Neural crest cell (in vitro differentiated cells): ENCODE measurements around the gene VPS4A. TPM values are rescaled to one million over a fixed set of nuclear protein-coding genes. Genes with fewer than 3 reads are reported as not detected.

Experiments used
- DNase-seq: peaks from one replicate; pipeline ENCODE4 v3.0.0; 2021; ENCODE audit warnings: low read depth, mixed read lengths, low spot score
- H3K27ac Mint-ChIP-seq: one replicate; pipeline ENCODE4 v1.8.0; 2021; ENCODE audit warnings: mild to moderate bottlenecking, mixed read lengths; ENCODE audit not compliant: unreplicated experiment
- H3K27me3 Mint-ChIP-seq: 2 replicates; pipeline ENCODE4 v1.8.0; 2021; ENCODE audit warnings: low read depth, mild to moderate bottlenecking, mixed read lengths
- H3K36me3 Mint-ChIP-seq: 2 replicates; pipeline ENCODE4 v1.8.0; 2021; ENCODE audit warnings: low read depth, mild to moderate bottlenecking, mixed read lengths
- H3K4me1 Mint-ChIP-seq: 2 replicates; pipeline ENCODE4 v1.8.0; 2021; ENCODE audit warnings: mixed read lengths
- H3K4me3 Mint-ChIP-seq: one replicate; pipeline ENCODE4 v1.8.0; 2021; ENCODE audit warnings: mild to moderate bottlenecking, mixed read lengths
- H3K9me3 Mint-ChIP-seq: 2 replicates; pipeline ENCODE4 v1.8.0; 2021; ENCODE audit warnings: mixed read lengths
- total RNA-seq: library from RNA; stranded (reverse); gene quantifications from 2 replicates; pipeline ENCODE4 v1.2.1, GENCODE V29; 2021
- TF ChIP-seq, protein P1 (sequence below): fragments of 200-600 bp; sonication (generic); conservative IDR thresholded peaks from 2 replicates; pipeline ENCODE4 v1.5.0; 2021; ENCODE audit warnings: antibody characterized with exemption, mild to moderate bottlenecking

VPS4A gene
- total RNA-seq, 1 donor from 2014 or later = 35.3 TPM

DNA sequence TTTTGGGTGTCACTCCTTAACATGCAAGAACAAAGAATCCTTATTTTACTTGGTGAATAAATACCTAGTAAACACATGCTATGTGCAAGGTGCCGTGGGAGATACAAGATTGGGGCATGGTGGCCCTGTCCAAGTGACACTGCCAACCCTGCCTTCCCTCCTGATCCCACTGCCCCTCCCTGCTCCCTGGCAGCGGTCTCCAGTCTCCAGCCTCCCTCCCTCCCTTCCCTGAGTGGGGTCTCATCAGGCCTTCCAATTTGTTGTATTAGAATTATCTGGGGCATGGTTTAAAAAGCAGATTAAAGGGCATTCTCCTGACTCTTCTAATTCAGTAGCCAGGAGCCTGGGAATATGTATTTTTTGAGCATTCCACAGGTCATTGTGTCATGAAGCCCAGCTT, 52.9 kb downstream of the VPS4A start:
- no peaks in the 10 kb centered on the region for H3K4me1 Mint-ChIP-seq
- peak overlapping the region; percentile 59 for H3K27ac Mint-ChIP-seq
- TF ChIP-seq, protein P1, sequence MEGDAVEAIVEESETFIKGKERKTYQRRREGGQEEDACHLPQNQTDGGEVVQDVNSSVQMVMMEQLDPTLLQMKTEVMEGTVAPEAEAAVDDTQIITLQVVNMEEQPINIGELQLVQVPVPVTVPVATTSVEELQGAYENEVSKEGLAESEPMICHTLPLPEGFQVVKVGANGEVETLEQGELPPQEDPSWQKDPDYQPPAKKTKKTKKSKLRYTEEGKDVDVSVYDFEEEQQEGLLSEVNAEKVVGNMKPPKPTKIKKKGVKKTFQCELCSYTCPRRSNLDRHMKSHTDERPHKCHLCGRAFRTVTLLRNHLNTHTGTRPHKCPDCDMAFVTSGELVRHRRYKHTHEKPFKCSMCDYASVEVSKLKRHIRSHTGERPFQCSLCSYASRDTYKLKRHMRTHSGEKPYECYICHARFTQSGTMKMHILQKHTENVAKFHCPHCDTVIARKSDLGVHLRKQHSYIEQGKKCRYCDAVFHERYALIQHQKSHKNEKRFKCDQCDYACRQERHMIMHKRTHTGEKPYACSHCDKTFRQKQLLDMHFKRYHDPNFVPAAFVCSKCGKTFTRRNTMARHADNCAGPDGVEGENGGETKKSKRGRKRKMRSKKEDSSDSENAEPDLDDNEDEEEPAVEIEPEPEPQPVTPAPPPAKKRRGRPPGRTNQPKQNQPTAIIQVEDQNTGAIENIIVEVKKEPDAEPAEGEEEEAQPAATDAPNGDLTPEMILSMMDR = no peak
- H3K9me3 Mint-ChIP-seq = no peaks in the 10 kb centered on the region
- H3K27me3 Mint-ChIP-seq = no peaks in the 10 kb centered on the region
- DNase-seq = no peak
- H3K36me3 Mint-ChIP-seq = peaks cover 15% of the 10 kb centered on the region
- no peak overlapping the region for H3K4me3 Mint-ChIP-seq

DNA sequence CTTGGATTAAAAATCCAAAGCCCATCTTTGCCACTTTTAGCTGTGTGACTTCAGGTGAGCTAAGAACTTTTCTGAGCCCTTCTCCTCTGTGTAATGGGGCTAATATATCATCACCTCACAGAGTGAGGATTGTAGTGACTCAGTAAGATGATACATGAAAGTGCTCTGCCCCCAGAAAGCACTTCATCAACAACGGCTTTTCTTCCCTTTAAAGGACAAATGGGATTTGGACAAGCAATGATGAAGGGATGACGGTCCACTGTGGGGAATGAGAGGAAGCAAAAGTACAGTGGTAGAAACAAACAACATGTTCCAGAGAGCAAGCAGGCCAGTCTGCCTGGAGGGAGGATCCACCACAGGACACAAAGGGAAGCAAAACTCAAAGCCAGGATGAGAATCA, 54.8 kb downstream of the VPS4A start:
- TF ChIP-seq, protein P1 = no peak
- no peaks in the 10 kb centered on the region for H3K9me3 Mint-ChIP-seq
- H3K4me1 Mint-ChIP-seq = no peaks in the 10 kb centered on the region
- DNase-seq = no peak
- H3K27me3 Mint-ChIP-seq = no peaks in the 10 kb centered on the region
- peaks cover 26% of the 10 kb centered on the region for H3K36me3 Mint-ChIP-seq
- no peak overlapping the region for H3K27ac Mint-ChIP-seq
- H3K4me3 Mint-ChIP-seq = no peak overlapping the region

DNA sequence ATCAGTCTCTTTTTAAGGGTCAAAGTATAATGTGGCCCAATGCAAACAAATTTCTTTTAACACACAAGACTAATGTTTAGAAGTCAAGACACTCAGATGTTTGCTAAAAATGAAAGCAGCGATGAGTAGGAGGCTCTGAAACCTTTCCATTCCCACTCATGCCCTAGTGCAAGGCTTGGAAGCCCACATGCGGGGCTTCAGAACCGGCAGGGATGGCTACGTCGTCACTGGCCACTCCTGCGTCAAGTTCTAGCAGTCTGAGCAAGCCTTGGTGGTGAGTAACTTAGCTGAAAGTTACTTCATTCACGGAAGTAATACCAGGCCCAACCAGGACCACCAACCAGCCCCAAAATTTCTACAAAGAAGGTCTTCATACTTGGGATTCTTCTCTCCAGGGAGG, 55.3 kb downstream of the VPS4A start:
- TF ChIP-seq, protein P1 = no peak
- no peak for DNase-seq
- H3K27ac Mint-ChIP-seq = no peak overlapping the region
- H3K36me3 Mint-ChIP-seq = peaks cover 25% of the 10 kb centered on the region
- H3K27me3 Mint-ChIP-seq = no peaks in the 10 kb centered on the region
- H3K9me3 Mint-ChIP-seq = no peaks in the 10 kb centered on the region
- H3K4me3 Mint-ChIP-seq = no peak overlapping the region
- H3K4me1 Mint-ChIP-seq = no peaks in the 10 kb centered on the region

DNA sequence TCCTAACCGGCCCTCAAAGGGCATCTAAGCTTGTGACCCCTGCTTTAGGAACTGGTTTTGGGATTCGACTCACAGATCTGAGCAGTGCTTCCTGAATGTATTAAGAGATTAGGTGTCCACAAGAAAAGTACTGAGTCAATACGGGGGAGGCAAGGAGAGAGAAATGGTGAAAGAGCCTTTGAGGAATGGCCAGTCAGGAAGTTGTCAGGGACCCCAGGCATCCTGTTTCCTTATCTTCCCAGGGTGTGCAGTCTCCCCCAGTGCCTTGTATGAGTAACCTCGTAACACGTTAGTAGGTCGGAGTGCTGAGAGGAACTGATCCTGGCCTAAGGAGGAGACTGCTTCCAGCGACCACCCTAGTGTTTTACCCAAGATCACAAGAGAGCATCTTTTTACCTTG, 56.8 kb downstream of the VPS4A start:
- Mint-ChIP-seq H3K9me3 (no peaks in the 10 kb centered on the region), H3K27ac (no peak overlapping the region), H3K36me3 (peaks cover 23% of the 10 kb centered on the region), H3K27me3 (no peaks in the 10 kb centered on the region), H3K4me1 (no peaks in the 10 kb centered on the region), H3K4me3 (no peak overlapping the region)
- no peak for DNase-seq
- TF ChIP-seq, protein P1 = no peak

DNA sequence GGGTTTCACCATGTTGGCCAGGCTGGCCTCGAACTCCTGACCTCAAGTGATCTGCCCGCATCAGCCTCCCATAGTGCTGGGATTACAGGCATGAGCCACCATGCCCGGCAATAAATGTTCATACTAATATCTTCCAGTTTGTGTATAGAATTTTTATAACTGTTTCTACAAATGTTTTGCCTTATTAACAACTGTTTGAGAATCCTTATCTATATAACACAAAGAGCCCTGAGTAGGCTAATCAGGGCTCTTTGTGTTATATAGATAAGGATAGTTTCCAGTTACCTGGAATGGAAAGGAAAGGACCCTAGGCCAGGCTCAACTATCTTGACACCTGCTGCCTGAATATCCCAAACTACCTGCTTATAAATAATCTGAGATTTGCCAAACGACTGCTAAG, 57.7 kb downstream of the VPS4A start:
- H3K4me1 Mint-ChIP-seq = no peaks in the 10 kb centered on the region
- no peak overlapping the region for H3K27ac Mint-ChIP-seq
- H3K27me3 Mint-ChIP-seq = no peaks in the 10 kb centered on the region
- H3K36me3 Mint-ChIP-seq = peaks cover 23% of the 10 kb centered on the region
- H3K4me3 Mint-ChIP-seq = no peak overlapping the region
- TF ChIP-seq, protein P1 = no peak
- H3K9me3 Mint-ChIP-seq = no peaks in the 10 kb centered on the region
- no peak for DNase-seq

DNA sequence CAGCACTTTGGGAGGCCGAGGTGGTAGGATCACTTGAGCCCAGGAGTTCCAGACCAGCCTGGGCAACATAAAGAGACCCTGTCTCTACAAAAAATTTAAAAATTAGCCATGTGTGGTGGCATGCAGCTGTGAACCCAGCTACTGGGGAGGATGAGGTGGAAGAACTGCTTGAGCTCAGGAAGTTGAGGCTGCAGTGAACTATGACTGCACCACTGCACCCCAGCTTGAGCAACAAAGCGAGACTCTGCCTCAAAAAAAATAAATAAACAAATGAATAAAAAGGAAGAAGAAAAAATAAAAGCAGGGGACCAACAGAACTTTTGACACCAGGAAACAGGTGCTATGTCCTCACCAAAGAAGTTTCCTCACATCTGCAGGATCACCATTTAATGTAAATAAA, 60.4 kb downstream of the VPS4A start:
- no peaks in the 10 kb centered on the region for H3K9me3 Mint-ChIP-seq
- H3K27ac Mint-ChIP-seq = no peak overlapping the region
- TF ChIP-seq, protein P1 = no peak
- H3K36me3 Mint-ChIP-seq = peaks cover 19% of the 10 kb centered on the region
- no peak overlapping the region for H3K4me3 Mint-ChIP-seq
- H3K4me1 Mint-ChIP-seq = no peaks in the 10 kb centered on the region
- DNase-seq = no peak
- H3K27me3 Mint-ChIP-seq = no peaks in the 10 kb centered on the region
